Measurements from ENCODE around the gene OR7A5.

DNA sequence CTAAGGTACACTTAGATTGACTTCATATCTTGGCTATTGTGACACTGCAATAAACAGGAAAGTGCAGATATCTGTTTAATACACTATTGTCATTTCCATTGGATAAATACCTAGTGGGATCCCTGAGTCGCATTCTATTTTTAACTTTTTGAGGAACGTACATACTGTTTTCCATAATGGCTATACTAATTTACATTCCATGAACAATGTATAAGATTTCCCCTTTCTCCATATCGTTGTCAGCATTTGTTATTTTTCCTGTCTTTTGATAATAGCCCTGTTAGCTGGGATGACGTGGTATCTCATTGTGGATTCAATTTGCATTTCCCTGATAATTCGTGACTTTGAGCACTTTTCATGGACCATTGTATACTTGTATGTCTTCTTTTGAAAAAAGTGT is 33.5 kb upstream of the OR7A5 start:
- TF ChIP-seq, protein P1, sequence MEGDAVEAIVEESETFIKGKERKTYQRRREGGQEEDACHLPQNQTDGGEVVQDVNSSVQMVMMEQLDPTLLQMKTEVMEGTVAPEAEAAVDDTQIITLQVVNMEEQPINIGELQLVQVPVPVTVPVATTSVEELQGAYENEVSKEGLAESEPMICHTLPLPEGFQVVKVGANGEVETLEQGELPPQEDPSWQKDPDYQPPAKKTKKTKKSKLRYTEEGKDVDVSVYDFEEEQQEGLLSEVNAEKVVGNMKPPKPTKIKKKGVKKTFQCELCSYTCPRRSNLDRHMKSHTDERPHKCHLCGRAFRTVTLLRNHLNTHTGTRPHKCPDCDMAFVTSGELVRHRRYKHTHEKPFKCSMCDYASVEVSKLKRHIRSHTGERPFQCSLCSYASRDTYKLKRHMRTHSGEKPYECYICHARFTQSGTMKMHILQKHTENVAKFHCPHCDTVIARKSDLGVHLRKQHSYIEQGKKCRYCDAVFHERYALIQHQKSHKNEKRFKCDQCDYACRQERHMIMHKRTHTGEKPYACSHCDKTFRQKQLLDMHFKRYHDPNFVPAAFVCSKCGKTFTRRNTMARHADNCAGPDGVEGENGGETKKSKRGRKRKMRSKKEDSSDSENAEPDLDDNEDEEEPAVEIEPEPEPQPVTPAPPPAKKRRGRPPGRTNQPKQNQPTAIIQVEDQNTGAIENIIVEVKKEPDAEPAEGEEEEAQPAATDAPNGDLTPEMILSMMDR (IDR thresholded peaks at IDR 0.05) = no peak
- TF ChIP-seq ZFX (IDR thresholded peaks at IDR 0.05; ENCODE audit: borderline replicate concordance) = no peak

Measured in 22Rv1 (cell line).